Loucy (cell line): ENCODE data around the gene PHACTR1.

ENCODE experiments used
- H2AFZ ChIP-seq: fragments of 200-600 bp; sonication (generic); 2 replicates; pipeline ENCODE4 v1.6.0; 2016; ENCODE audit warnings: antibody characterized with exemption, mild to moderate bottlenecking, low read length, moderate library complexity
- H3F3A ChIP-seq: fragments of 200-600 bp; 2 replicates; pipeline ENCODE4 v1.6.0; 2016; ENCODE audit warnings: antibody characterized with exemption, low read depth, mild to moderate bottlenecking
- H3K27me3 ChIP-seq: fragments of 200-600 bp; sonication (generic); 2 replicates; pipeline ENCODE4 v1.6.1; 2014; ENCODE audit warnings: low read length, mild to moderate bottlenecking; ENCODE audit not compliant: insufficient read depth, poor library complexity, severe bottlenecking
- H3K36me3 ChIP-seq: fragments of 200-600 bp; sonication (generic); 2 replicates; pipeline ENCODE4 v1.6.1; 2016; ENCODE audit warnings: low read length; ENCODE audit not compliant: insufficient read depth
- H3K4me1 ChIP-seq: fragments of 200-600 bp; sonication (generic); 2 replicates; pipeline ENCODE4 v1.5.1; 2014; ENCODE audit warnings: low read length, mild to moderate bottlenecking; ENCODE audit not compliant: insufficient read depth, poor library complexity, severe bottlenecking
- H3K4me2 ChIP-seq: fragments of 200-600 bp; sonication (generic); 2 replicates; pipeline ENCODE4 v1.6.0; 2014; ENCODE audit warnings: antibody characterized with exemption, low read length, low read depth, mild to moderate bottlenecking; ENCODE audit not compliant: poor library complexity, severe bottlenecking
- H3K4me3 ChIP-seq: fragments of 200-600 bp; sonication (generic); 2 replicates; pipeline ENCODE4 v1.5.1; 2014; ENCODE audit warnings: low read length, mild to moderate bottlenecking, mixed read lengths; ENCODE audit not compliant: poor library complexity, severe bottlenecking
- H3K79me2 ChIP-seq: fragments of 200-600 bp; sonication (generic); 2 replicates; pipeline ENCODE4 v1.6.1; 2014; ENCODE audit warnings: low read length; ENCODE audit not compliant: insufficient read depth
- H3K9ac ChIP-seq: fragments of 200-600 bp; sonication (generic); 2 replicates; pipeline ENCODE4 v1.6.0; 2014; ENCODE audit warnings: mild to moderate bottlenecking, low read depth, low read length, moderate library complexity; ENCODE audit not compliant: poor library complexity, severe bottlenecking
- H3K9me2 ChIP-seq: fragments of 200-600 bp; sonication (generic); replicated peaks from 2 replicates; pipeline ENCODE4 v1.6.1; 2016; ENCODE audit warnings: low read depth, low read length, mixed read lengths
- H3K9me3 ChIP-seq: fragments of 200-600 bp; sonication (generic); 2 replicates; pipeline ENCODE4 v1.6.1; 2014; ENCODE audit warnings: mild to moderate bottlenecking, antibody characterized with exemption, low read length, low read depth; ENCODE audit not compliant: insufficient read depth
- H4K20me1 ChIP-seq: fragments of 200-600 bp; sonication (generic); 2 replicates; pipeline ENCODE4 v1.6.0; 2014; ENCODE audit warnings: antibody characterized with exemption, low read length, mild to moderate bottlenecking; ENCODE audit not compliant: insufficient read depth, poor library complexity, severe bottlenecking
- CTCF ChIP-seq: fragments of 200-600 bp; sonication (generic); conservative IDR thresholded peaks from 2 replicates; pipeline ENCODE4 v1.5.1; 2014; ENCODE audit warnings: mild to moderate bottlenecking, antibody characterized with exemption, low read length
- EZH2phosphoT487 ChIP-seq: fragments of 200-600 bp; IDR thresholded peaks from 2 replicates; pipeline ENCODE4 v1.6.1; 2018; ENCODE audit warnings: antibody characterized with exemption, mild to moderate bottlenecking, moderate library complexity, borderline replicate concordance

The PHACTR1 gene

GRCh38 chr6:13247627-13248026 is 531.1 kb downstream of the PHACTR1 start:
- TF ChIP-seq EZH2phosphoT487 = no peak
- no peak for TF ChIP-seq CTCF
- no peak overlapping the region for H2AFZ ChIP-seq
- H3K4me1 ChIP-seq = no peaks in the 10 kb centered on the region
- no peaks in the 10 kb centered on the region for H3K79me2 ChIP-seq
- no peaks in the 10 kb centered on the region for H3K36me3 ChIP-seq
- H3K9me3 ChIP-seq = no peaks in the 10 kb centered on the region
- H4K20me1 ChIP-seq = no peaks in the 10 kb centered on the region
- no peak overlapping the region for H3K4me2 ChIP-seq
- no peaks in the 10 kb centered on the region for H3K9me2 ChIP-seq
- no peaks in the 10 kb centered on the region for H3F3A ChIP-seq
- H3K27me3 ChIP-seq = peaks cover 11% of the 10 kb centered on the region
- no peak overlapping the region for H3K9ac ChIP-seq
- H3K4me3 ChIP-seq = no peak overlapping the region

GRCh38 chr6:13248053-13248452 is 531.5 kb downstream of the PHACTR1 start:
- Histone ChIP-seq H4K20me1 (no peaks in the 10 kb centered on the region), H2AFZ (no peak overlapping the region), H3K4me2 (no peak overlapping the region), H3K4me1 (no peaks in the 10 kb centered on the region), H3K9me2 (no peaks in the 10 kb centered on the region), H3K9ac (no peak overlapping the region), H3K79me2 (no peaks in the 10 kb centered on the region), H3K9me3 (no peaks in the 10 kb centered on the region), H3K36me3 (no peaks in the 10 kb centered on the region), H3K4me3 (no peak overlapping the region), H3F3A (no peaks in the 10 kb centered on the region), H3K27me3 (peaks cover 14% of the 10 kb centered on the region)
- no peak for TF ChIP-seq CTCF
- no peak for TF ChIP-seq EZH2phosphoT487

GRCh38 chr6:13248584-13248985 is 532.0 kb downstream of the PHACTR1 start:
- Histone ChIP-seq H3K9me3 (no peaks in the 10 kb centered on the region), H3K79me2 (no peaks in the 10 kb centered on the region), H3K4me2 (no peak overlapping the region), H3K4me1 (no peaks in the 10 kb centered on the region), H3K36me3 (no peaks in the 10 kb centered on the region), H3K9me2 (no peaks in the 10 kb centered on the region), H3K9ac (no peak overlapping the region), H2AFZ (no peak overlapping the region), H4K20me1 (no peaks in the 10 kb centered on the region), H3F3A (no peaks in the 10 kb centered on the region), H3K4me3 (no peak overlapping the region), H3K27me3 (peaks cover 14% of the 10 kb centered on the region)
- TF ChIP-seq CTCF = no peak
